Activated CD4-positive, alpha-beta T cell treated with anti-CD3 and anti-CD28 coated beads, Interleukin-2, amount 50 U/mL, for 48 hours (primary cell): ENCODE results near the gene SPATA16.
"Not testable (repeated sequence)": the region's sequence is repeated elsewhere in the genome, so short reads cannot be mapped to it uniquely, and the experiment has no call there.

Source experiments
- DNase-seq, 2 experiments: peaks; one replicate each; pipeline ENCODE4 v3.0.0-alpha.2; 2020

Gene SPATA16

DNA sequence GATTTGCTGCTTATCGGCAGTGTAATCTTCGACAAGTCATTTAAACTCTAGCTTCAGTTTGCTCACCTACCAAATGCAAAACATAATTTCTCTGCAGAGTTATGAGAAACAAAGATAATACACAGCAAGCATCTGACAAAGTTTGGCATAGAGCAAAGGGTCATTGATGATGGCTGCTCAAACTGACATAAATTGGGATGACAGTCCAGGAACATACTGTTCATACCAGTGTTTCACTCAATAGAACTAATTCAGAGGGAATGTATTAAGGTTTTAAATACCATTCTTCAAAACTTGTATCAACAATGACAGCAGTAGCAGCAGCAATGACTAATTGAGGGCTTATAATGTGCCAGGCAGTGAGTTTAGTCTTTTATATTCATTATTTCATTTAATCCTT is 137.6 kb downstream of the SPATA16 start:
- no peak for DNase-seq

GRCh38 chr3:173001622-173002021 is 139.4 kb downstream of the SPATA16 start:
- DNase-seq, result no peak

DNA sequence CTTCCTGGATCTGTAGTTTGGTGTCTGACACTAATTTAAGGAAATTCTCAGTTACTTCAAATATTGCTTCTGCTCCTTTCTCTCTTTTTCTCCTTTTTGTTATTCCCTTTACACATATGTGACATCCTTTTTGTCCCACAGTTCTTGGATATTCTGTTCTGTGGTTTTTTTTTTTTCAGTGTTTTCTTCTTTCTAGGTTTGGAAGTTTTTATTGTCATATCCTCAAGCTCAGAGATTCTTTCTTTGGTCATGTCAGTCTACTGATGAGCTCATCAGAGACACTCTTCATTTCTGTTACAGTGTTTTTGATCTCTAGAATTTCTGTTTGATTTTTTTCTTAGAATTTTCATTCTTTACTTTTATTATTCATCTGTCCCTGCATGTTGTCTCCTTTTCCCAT is 140.5 kb downstream of the SPATA16 start:
- DNase-seq, result no peak

DNA sequence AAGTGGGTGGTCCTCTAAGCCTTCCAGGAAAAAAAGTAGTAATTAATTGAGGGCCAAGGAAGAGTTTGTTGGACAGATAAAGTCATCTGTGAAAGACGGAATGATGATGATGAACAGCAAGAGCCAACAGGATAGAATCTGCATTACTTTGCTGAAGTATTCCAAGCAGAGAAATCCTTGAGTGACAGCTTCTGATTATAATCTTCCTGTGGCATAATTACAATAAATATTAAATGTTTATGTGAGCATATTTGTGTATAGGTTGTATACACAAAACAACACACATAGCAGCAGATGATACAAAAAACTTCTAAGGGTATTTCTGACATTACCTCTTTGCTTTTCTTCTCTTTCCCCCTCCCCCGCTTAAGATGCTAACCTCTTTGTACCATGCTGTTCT is 147.6 kb downstream of the SPATA16 start:
- DNase-seq, result no peak

DNA sequence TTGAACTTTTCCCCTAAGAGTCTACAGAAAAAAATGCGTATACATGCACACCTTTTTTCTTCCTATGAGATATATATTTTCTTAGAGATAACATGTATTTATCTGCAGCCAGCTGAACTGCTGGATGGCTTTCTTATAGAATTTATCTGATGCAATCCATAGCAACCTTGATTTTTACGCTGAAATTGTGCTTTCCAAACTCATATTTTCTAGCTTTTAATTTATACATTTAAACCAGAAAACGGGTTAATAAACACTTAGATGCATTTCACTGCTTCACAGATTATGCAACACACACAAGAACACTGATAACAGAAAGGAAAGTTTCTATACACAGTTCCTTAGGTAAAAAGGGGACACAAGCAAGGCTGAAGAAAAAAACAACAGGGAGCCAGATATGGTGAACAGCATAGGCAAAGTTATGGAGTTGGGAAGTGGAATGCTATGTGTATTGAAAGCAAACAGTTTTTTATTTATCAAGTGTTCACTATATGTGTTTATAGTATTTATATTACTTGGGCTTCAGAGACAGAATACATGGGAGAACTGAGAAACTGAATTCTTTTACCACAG is 149.5 kb downstream of the SPATA16 start:
- no peak for DNase-seq

GRCh38 chr3:172989373-172989772 is 151.7 kb downstream of the SPATA16 start:
- no peak for DNase-seq

GRCh38 chr3:172987273-172987672 is 153.8 kb downstream of the SPATA16 start:
- DNase-seq, result no peak

DNA sequence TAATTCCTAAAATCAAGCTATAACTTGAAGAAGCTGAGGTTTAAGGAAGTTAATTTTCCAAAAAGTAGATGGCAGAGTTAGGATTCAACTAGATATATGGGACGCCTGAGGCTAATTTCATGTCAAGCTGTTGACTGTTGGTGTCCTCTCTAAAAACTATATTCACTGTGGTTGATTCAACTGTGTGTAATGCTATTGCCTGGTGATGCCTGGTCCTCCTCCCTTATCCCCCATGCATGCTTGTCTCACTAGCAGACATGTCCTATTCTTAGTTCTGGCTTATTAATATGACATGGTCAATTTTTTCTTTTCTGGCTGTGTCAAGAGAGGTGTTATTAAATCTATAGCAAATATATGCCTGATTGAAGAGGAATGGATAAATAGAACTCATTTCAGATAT is 156.1 kb downstream of the SPATA16 start:
- DNase-seq, result no peak

DNA sequence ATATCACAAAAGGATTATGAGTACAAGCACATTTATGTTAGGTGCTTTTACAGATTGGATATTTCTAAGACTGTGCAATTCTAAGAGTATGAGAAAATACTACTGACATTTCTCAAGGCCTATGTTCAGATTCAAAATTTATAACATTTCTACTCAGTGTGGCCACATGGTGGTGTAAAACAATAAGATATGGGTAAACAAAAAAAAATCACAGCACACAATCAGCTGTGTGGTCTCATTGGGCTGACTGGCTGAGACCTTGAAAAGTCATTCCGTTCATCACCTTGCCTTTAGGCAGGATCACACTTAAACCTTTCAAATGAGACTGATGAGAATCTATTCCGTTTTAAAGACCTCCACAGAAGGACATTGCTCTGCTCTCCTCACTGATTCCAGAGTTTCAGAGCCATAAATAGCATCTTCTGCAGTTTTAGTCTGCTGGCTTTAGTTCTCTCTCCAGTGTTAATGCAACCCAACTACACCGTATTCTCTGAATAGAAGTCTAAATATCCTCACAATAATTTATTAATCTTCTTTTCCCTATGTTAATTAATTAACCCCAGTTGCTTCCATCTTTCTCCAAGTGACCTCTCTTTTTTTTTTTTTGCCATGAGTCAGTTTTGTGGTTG is 158.2 kb downstream of the SPATA16 start:
- DNase-seq, result no peak

DNA sequence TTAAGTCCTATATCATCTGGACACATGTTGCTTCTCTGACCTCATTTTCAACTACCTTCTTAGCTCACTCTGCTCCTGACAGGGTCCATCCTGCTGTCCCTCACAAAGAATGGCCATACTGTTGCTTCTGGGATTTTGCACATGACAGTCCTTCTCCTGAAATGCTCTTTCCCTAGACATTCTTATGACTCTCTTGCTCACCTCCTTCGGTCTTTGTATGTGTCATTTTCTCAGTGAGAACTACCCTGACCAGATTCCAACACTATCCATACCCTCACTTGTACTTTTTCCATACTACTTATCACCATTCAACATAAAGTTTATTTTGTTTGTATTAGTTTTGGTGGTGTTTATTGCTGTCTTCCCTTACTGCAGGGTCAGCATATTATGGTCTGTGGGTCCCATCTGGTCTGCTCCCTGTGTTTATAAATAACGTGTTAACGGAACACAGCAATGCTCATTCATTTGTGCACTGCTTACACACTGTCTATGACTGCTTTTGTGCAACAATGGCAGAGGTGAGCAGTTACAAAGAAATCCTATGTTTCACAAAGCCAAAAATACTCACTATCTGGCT is 159.5 kb downstream of the SPATA16 start:
- DNase-seq, result no peak

DNA sequence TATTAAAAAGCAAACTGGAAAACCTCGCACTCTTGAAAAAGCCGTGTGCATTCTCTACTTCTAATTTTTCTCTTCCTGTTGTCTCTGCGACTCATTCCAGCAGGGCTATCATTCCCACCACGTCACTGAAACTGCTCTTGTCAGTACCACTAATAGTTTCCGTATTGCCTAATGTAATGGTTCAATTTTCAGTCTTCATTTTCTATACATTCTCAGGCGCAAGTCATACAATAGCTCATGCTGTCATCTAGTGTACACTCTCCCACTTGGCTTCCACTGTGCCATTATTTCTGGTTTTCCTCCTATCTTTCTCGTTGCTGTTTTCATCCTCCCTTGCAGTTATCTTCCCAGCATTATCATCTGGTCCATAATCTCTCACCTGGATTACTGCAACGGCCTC is 160.2 kb downstream of the SPATA16 start:
- DNase-seq, result no peak

- no peak for DNase-seq
Measured at GRCh38 chr3:172977696-172978095, 163.3 kb downstream of the SPATA16 start.

- no peak for DNase-seq
Measured at GRCh38 chr3:172974969-172975368, 166.1 kb downstream of the SPATA16 start.

- DNase-seq, result no peak
Measured at GRCh38 chr3:172973799-172974198, 167.2 kb downstream of the SPATA16 start.

- DNase-seq, result no peak
Measured at GRCh38 chr3:172972717-172973116, 168.3 kb downstream of the SPATA16 start.

DNA sequence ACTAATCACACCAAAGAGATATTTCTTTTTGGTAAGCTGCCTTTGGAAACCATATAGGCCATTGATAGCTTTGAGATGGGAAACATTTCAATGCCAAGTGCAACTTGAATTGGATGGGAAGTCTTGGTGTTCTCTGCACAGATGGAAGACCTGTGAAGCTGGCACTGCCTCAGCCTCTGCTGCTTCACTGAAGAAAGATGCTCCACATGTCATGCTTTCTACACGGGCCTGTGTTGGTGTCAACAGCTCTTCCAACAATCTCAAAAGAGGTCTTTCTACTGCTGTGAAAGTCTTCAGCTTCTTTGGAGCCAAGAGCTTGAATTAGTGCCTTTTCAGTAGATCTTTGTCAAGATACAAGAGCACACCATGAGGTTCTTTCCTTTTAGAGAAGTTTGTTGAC is 169.0 kb downstream of the SPATA16 start:
- no peak for DNase-seq

- DNase-seq, result no peak
Measured at GRCh38 chr3:172968646-172969045, 172.4 kb downstream of the SPATA16 start.

DNA sequence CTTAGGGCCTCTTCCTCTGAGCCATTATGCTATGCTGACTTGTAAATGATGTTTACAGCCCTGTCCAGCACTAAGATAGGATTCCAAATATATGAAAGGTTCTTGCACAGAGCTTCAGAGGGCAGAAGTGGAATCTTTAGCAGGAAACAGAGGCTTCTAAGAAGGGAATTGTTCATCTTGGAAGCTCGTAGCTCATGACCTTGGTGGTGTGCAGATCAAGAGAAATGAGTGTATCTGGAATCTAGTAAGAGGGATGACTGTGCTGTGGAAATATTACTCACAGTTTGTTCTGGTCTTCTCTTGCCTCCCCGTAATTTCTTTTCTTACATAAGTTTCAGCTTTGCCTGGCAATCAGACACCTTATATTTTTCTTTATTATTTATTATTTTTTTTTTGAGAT is 175.8 kb downstream of the SPATA16 start:
- DNase-seq, result no peak

DNA sequence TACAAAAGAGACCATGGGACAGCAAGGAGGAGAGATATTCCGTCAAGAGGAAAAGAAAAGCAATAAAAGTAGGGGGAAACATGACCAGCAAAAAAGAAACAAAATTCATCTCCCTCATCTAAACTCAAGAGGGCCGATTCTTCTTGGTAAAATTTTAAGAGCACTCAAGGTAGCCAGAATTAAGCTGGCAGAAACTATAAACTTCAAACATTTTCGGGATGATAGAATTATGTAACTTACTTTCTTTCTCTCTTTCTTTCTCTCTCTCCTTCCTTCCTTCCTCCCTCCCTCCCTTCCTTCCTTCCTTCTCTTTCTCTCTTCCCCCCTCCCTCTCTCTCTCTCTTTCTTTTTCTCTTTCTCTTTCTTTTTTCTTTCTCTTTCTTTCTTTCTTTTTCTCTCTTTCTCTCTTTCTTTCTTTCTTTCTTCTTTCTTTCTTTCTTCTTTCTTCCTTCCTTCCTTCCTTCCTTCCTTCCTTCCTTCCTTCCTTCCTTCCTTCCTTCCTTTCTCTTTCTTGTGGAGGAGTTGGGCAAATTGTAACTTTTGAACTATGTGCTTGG is 180.3 kb downstream of the SPATA16 start:
- DNase-seq, result not testable (repeated sequence)

- no peak for DNase-seq
Measured at GRCh38 chr3:172958565-172958964, 182.5 kb downstream of the SPATA16 start.

DNA sequence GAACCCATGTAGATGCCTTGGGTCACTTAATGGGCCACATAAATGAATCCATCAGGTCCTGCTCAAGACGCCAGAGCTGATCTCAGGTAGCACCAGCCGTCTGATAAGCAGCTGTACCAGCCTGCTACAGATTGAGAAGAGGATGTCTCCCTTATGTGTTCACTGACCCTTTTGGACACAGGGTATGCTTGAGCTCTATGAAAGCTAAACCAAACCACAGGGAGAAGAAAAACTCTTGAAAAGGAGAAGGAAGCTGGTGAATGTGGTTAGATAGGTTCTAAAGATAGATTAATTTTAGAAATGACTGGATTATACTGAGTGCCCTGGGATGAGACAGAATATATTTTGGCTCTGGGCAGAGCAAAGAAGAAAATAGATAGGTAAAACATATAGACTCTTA is 187.5 kb downstream of the SPATA16 start:
- no peak for DNase-seq

DNA sequence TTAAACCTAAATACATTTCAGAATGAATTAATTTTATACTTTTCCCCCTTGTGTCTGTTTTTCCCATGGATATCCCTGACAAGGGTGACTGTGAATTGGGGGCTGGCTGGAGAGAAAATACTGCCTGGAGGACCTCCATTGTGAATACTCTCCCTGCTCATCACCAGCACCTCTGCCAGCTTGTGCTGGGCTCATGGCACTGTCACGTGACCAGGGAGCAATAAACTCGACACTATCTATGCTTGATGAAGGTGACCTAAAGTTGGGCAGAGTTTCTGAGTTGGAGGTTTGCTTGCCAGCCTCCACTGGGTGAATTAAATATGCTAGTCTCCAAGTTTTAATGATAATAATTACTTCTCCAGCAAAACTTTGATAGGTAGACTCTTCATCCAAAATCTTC is 189.5 kb downstream of the SPATA16 start:
- DNase-seq, result no peak

- DNase-seq, result no peak
Measured at GRCh38 chr3:172946061-172946460, 195.0 kb downstream of the SPATA16 start.

- no peak for DNase-seq
Measured at GRCh38 chr3:172939651-172940293, 201.3 kb downstream of the SPATA16 start.
